UCSD-AML1 (cell line): Measurements from ENCODE around the gene MPIG6B.
A peak's percentile ranks its signal among the peaks of the same experiment; 100 is the strongest.
"Not testable (repeated sequence)": the region's sequence is repeated elsewhere in the genome, so short reads cannot be mapped to it uniquely, and the experiment has no call there.

Experiments
- DNase-seq: peaks from one replicate; lab custom pipeline; 2025; ENCODE audit not compliant: unreplicated experiment; lab: John Stamatoyannopoulos, UW

Gene MPIG6B

DNA sequence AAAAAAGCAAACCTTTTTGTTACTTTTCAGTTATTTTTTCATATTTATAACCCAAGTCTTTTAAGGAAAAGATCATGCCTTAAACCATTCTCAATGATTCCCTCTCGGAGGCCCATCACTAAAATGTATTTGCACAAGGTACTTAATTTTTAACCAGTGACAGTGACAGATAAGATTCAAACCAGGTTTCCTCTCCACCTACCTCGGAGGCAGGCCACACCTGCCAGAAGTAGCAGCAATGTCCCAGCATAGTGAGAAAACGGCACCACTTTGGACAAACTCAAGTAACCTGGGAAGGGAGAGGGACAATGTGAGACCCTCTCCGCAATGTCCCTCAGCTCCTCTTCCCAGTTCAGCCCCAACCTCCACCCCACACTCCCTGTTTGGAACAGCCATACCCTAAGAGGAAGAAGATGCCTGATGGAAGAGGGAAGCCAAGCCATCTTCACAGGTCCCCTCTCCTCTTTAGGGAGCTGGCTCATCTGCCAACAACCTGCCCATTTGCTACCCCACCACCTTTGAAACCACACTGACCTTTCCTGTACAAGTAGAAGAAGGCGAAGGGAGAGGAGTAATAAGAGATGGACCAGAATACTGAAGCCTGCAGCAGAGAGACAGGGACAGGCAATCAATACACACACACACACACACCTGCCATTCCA, 22.3 kb upstream of the MPIG6B start:
- no peak for DNase-seq

DNA sequence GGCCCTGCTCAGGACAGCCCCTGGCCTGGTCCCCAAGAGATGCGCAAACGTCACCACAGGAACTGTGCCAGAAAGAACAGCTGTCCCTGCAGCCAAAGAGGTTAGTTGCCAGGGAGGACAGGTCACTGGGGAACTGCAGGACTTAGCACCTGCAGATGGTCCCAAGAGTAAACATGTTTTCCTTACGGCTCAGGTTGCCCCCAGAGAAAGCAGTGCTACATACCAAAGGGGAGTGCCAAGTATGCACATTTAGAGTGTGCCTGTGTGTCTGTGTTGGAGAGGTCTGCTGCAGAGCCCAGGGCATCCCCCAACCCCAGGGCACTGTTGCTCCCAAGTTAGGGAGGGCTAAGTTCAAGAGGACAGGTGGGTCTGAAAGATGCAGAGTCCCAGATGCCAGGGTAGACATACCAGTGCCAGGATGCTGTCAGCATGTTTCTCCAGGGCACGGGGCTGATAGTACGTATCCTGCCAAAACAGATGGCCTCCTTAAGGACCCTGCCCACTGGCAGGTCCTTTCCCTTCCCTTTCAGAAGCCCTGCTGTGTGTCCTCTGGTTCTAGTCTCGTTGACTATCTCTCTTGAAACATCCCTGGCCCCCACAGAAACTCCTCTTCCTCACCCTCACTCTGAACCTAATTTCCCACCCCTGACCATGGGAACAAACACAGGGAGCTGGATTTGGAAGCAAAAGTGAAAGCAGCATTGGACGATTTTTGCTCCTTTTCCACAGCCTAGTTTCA, 21.3 kb upstream of the MPIG6B start:
- no peak for DNase-seq

DNA sequence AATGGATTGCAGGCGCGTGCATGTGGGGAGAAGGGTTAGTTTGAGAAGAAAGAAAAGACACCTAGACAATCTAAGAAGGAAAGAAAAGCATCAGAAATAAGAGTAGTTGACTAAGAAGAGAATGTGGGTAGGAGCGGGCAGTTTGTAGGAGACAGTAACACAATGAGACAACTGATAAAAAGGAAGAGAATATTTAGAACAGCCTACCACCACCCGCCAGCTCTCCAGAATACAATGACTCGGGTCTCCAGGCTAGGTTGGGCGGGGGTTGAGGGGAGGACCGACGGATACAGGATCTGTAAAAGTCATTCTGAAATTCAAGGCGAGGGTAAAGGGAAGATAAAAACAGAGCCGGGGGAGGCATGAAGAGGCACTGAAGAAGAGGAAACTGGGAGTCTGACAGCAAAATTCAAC, 20.8 kb upstream of the MPIG6B start:
- no peak for DNase-seq

DNA sequence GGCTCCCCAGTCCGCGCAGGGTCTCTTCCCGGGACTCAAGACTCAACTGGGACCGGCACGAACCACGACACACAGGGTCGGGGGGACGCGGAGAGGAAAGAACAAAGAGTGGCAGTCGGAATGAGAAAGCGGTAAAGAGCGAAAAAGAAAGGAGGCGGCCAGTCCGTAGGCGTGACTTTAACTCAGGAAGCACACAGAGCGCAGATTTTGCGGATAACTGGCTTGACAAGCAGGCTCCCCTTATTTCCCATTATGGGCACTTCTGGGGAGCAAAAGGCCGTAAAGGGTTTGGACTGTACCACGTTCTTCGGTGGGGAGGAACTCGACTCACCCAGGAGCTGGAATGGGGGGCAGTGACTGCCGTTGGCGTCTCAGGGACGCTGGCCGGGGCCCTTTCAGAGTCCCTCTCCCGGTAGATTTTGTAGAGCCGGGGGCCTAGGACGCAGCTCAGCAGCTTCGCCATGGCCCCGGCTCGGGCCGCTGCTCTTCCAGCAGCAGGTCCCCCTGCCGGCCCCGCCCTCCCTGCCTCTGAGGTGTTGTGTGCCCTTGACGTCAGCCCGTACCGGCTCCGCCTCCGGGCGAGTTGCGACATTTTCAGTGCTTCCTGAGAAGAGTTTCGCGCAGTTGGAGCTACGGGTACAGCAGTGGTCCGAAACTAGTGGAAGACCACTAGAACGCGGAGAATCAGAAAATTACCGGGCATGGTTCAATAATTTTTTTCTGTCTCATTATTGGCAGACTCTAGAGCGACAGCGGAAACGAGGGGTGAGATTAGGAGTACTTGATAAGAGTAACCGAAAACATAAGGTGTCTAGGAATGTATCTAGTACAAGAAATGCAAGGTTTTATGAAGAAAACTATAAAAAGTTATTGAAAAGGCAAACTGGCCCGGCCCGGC, 20.1 kb upstream of the MPIG6B start, which contains the start of gene ABHD16A:
TSS of gene ABHD16A (minus strand) at position 506 of the 898 bp plus-strand sequence. CDS start at position 463, 43 bp downstream.
- DNase-seq, result peak; percentile 97

DNA sequence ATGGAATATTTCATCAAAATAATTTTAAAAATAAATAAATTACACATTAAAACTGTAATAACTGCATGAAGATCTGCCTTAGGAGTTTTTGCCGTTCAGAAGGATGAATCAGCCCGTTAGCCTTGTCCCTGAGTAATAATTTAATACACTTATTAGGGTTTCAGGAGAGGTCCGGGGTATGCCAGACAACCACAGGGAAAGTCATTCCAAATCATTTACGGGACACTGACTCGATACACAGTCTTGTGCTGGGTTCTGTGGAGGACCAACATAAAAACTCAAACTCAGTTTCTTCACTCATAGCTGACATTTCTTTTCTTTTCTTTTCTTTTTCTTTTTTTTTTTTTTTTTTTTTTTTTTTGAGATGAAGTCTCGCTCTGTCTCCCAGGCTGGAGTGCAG, 17.2 kb upstream of the MPIG6B start:
- DNase-seq, result no peak

DNA sequence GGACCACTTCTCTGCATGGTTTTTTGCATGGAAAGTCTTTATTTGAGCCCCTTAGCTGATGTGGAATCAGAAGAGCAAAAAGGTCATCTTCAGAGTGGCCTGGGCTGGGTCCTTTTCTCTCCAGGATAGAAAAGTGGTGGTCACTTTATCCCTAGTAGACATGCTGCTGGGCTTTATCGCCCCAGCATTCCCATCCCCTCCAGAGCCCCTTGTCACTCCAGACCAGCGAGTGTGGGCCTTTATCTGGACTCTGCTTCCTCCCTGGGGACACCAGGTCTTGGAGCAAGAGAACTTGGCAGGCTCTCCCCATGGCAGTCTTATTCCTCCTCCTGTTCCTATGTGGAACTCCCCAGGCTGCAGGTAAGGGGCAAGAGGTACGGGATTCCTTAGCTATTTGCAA, 16.6 kb upstream of the MPIG6B start, which contains the start of gene LY6G6F:
TSS of gene LY6G6F (plus strand) at position 268 of the 400 bp plus-strand sequence. CDS start at position 309, 41 bp downstream.
- no peak for DNase-seq

DNA sequence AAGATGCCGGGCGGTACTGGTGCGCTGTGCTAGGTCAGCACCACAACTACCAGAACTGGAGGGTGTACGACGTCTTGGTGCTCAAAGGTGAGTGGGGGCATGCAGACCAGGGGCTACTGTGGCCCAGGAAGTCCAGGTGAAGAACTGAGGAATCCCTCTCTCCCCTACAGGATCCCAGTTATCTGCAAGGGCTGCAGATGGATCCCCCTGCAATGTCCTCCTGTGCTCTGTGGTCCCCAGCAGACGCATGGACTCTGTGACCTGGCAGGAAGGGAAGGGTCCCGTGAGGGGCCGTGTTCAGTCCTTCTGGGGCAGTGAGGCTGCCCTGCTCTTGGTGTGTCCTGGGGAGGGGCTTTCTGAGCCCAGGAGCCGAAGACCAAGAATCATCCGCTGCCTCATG, 15.5 kb upstream of the MPIG6B start:
- DNase-seq, result no peak

DNA sequence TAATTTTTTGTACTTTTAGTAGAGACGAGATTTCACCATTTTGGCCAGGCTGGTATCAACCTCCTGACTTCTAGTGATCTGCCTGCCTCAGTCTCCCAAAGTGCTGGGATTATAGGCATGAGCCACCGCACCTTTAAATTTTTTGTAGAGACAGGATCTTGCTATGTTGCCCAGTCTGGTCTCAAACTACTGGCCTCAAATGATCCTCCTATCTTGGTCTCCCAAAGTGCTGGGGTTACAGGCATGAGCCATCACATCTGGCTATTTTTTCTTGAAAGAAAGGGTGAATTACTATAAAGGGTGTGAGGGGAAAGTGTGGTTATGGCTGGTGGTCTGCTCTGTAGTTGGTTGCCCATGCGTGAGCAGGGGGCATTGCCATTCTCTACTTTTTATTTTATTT, 14.9 kb upstream of the MPIG6B start:
- no peak for DNase-seq

DNA sequence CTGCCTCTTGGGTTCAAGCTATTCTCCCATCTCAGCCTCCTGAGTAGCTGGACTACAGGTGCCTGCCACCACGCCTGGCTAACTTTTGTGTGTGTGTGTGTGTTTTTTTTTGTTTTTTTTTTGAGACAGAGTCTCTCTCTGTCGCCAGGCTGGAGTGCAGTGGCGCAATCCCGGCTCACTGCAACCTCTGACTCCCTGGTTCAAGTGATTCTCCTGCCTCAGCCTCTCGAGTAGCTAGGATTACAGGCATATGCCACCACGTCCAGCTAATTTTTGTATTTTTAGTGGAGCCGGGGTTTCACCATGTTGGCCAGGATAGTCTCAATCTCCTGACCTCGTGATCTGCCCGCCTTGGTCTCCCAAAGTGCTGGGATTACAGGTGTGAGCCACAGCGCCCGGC, 14.0 kb upstream of the MPIG6B start:
- DNase-seq, result not testable (repeated sequence)

DNA sequence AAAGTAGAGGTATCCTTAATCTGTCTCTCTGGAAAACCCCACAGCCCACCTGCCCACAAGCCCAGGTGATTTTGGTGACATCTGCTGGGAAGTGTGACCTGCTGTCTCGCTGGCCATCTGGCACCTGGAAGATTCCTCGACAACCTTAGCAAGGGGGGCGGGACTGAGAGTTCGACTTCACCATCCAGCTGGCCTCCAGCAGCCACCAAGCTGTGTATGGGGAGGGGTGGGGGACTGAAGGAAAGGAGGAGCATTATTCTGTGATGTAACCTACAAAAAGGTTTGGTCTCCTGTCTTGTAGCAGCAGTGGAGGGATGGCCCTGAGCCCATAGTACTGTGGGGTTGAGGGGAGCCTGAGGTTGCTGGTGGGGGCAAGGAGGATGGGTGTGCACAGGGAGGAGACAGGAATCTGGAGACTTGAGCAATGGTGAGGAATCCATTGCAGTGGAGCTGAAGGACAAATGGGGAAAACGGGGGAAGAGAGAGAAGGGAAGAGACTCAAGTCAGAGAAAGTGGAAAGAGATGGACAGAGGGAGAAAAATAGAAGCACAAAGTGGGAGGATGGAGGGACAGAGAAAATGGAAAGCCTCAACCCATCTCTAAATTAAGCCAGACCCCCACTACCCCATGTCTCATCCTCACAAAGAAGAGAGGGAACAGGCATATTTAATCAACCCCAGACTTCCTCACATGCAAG, 12.5 kb upstream of the MPIG6B start:
- DNase-seq, result no peak

DNA sequence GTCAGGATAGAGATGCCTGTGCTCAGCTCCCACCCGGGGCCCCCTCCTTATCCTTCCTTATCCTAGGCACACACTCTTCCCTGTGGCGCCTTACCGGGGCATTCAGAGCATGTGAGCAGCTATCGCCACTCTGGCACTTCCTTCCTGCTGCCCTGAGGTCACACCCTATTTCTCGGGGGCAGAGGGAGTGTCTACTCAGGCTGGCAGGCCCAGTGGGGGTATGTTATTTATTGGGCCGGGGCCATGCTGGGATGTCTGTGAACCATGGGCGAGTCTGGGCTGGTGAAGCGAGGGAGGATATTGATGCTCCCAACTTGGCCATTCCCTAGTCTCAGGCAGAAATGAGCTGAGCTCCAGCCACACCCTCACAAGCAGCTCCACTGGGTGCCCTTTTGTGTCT, 11.9 kb upstream of the MPIG6B start:
- peak; percentile 79 for DNase-seq

DNA sequence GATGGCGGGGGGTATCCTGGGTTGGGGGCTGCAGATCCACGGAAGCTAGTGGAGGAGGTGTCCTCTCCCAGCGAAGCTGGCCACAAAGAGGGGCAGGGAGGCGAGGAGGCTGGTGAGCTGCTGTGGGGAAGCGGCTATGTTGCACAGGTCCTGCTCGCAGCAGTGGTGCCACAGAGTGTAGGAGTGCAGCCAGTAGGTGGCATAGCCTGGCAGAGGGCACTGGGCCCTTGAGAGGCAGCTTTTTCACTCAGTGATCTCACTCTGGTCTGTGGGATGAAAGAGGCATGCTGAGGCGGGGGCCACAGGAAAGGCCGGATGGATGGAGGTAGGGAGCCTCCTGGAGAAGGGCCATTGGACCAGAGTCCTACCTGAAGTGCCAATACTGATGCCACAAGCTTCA, 10.9 kb upstream of the MPIG6B start:
- peak; percentile 51 for DNase-seq

DNA sequence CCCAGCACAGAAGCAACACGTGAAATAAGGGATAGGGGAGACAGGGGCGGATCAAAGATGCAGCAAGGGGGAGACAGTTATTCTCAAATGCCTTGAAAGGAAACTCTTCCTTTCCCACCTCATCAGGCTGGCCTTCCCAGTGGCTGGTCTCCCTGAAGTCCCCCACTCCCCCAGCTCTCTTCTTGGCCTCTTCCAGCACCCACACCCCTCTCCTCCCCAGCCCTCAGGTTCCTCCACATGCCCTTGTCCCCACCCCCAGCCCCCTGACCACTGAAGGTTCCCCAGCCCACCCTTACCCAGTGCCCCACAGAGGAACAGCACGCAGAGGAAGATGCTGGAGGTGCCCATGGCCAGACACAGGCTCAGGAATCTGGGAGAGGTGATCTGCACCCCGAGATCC, 9.7 kb upstream of the MPIG6B start:
- DNase-seq, result no peak

DNA sequence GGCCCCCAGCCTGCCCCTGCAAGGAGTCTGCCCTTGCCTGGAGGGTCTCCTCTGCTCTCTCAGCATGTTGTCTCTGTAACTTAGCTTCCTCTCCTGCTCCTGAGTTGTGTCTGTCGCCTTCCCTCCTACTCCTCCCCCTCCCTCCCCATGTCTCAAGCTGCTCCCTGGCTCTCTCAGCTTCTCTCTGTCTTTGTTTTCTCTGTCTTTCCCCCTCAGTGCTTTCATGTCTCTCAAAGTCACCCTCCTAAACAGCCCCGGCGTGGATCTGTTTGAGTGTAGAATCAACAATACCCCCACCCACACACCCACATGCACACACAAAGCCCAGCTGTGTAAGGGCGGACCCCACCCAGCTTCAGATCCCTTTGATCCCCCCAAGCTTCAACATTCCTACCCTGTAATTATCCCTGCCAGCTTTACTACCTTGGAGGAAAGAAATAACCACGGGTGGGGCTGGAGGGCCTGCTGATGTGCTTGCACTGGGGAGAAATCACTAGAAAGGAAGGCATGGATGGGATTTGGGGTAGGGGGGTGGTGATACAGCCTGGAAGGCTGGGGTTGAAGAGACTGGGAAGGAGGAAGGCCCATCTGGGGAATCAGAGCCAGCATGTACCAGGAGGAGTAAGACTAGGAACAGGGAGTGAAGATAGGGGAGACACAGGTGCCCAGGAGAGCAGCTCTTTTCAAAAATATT, 9.0 kb upstream of the MPIG6B start:
- no peak for DNase-seq

DNA sequence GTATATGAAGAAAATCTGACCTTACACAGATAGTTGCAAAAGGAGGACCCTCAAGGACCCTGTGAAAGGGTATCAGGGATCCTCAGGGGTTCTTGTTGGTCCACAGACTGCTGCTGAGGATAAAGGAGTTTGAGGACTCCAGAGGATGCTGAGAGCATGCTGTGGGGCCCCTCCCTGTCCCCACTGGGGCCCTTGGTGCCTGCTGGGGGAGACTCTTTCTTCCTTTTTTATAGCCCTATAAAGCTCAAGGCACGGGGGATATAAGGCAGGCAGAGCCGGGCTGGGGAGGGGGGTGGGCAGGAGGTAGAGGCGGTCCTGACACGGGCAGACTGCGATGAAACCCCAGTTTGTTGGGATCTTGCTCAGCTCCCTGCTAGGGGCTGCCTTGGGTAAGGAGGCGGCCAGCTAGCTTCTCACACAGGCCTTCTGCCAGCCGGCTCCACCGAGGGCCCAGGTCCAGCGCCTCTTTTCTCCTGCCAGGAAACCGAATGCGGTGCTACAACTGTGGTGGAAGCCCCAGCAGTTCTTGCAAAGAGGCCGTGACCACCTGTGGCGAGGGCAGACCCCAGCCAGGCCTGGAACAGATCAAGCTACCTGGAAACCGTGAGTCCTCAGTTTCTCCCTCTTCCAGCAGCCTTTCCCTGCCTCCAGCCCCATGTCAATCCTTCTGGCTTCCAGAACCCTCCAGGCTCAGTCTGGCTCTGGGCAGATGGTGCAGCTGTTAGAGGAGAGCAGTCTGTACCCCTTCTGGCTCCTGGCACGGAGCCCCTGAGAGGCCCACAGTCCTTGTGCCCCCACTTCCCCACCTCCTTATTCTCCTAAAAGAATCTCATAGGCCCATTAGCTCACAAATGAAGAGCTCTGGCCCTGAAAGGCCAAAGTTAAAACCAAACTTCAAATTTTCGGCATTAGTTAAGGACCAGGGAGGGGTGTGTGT, 7.9 kb upstream of the MPIG6B start, which contains the start of gene LY6G6D:
TSS of gene LY6G6D (plus strand) at position 327 of the 937 bp plus-strand sequence. CDS start at position 335, 8 bp downstream.
- no peak for DNase-seq

DNA sequence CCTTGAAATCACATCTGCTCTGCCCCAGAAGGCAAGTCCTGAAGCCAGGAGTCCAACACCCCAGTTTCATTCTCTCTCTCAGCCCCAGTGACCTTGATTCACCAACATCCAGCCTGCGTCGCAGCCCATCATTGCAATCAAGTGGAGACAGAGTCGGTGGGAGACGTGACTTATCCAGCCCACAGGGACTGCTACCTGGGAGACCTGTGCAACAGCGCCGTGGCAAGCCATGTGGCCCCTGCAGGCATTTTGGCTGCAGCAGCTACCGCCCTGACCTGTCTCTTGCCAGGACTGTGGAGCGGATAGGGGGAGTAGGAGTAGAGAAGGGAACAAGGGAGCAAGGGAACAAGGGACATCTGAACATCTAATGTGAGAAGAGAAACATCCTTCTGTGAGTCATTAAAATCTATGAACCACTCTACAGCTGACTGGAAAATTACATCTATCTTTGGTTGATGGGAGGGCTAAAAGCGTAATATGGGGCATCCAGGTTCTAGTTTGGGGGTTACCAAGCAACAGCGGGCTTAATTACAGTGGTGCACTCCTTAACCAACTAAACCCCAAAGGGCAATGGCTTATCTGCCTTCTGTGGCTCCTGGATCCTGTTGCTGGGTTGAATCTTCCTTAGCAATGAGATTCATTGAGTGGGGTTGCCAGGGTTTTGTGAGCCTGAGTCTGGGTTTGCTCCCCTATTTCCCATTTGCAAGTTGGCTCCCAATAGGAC, 5.5 kb upstream of the MPIG6B start:
- no peak for DNase-seq

DNA sequence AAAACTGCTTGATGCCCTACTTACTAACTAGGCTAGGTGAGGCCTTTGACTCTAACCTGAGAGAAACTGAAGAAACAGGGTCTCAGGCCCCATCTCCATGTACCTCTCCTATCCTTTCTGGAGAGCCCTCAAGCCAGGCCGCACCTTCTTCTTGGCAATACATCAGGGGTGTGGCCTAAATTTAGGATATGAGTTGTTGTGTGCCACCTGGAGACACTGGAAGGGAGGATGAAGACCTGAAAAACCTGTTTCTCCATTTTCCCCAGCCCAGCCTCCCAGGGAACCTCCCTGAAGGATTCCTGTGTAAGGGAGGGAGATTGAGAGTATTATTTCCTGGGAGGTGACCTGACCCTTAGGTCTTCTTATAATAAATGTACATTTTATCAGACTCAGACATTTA, 4.9 kb upstream of the MPIG6B start:
- no peak for DNase-seq

DNA sequence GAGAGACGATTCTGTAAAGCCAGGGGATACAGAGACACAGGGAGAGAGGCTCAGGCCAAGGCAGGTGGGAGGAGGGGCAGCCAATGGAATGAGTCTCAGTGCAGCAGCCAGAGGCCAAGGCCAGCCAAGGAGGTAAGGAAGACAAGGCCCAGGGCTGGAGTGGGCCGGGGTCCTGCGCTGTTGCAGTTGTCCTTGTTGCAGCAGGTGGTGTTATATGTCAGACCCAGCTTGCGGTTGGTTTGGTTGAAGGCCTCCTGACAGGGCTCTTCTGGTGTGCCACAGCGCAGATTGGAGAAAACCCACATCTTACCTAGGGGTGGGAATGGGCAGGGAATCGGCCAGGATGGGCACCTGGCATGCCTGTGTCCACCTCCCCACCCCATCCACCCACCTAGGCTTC, 4.2 kb upstream of the MPIG6B start:
- no peak for DNase-seq
